ENCODE results near the gene NRXN3.

The NRXN3 gene

GRCh38 chr14:79199217-79199616 is 1029.0 kb downstream of the NRXN3 start:
- in situ Hi-C loops (cut with MboI; ENCODE audit: low pct_unique_long_range_greater_than_20kb, low sequenced_read_pairs, unreplicated experiment), result no loop called here
- TF ChIP-seq CTCF (IDR thresholded peaks at IDR 0.05; ENCODE audit: extremely low read depth, insufficient read depth, missing control alignments), result no peak
- DNase-seq (ENCODE audit: low spot score), result no peak

GRCh38 chr14:79201564-79202207 is 1031.5 kb downstream of the NRXN3 start:
- DNase-seq (ENCODE audit: low spot score), result no peak
- no peak for TF ChIP-seq CTCF (IDR thresholded peaks at IDR 0.05; ENCODE audit: extremely low read depth, insufficient read depth, missing control alignments)
- in situ Hi-C loops (cut with MboI; ENCODE audit: low pct_unique_long_range_greater_than_20kb, low sequenced_read_pairs, unreplicated experiment), result no loop called here

- DNase-seq (ENCODE audit: low spot score), result no peak
- in situ Hi-C loops (cut with MboI; ENCODE audit: low pct_unique_long_range_greater_than_20kb, low sequenced_read_pairs, unreplicated experiment), result no loop called here
- no peak for TF ChIP-seq CTCF (IDR thresholded peaks at IDR 0.05; ENCODE audit: extremely low read depth, insufficient read depth, missing control alignments)
Measured at GRCh38 chr14:79204591-79204990, 1034.4 kb downstream of the NRXN3 start.

- TF ChIP-seq CTCF (IDR thresholded peaks at IDR 0.05; ENCODE audit: extremely low read depth, insufficient read depth, missing control alignments), result no peak
- in situ Hi-C loops (cut with MboI; ENCODE audit: low pct_unique_long_range_greater_than_20kb, low sequenced_read_pairs, unreplicated experiment), result no loop called here
- DNase-seq (ENCODE audit: low spot score), result no peak
Measured at GRCh38 chr14:79209418-79209817, 1039.2 kb downstream of the NRXN3 start.

- DNase-seq (ENCODE audit: low spot score), result no peak
- in situ Hi-C loops (cut with MboI; ENCODE audit: low pct_unique_long_range_greater_than_20kb, low sequenced_read_pairs, unreplicated experiment), result no loop called here
- TF ChIP-seq CTCF (IDR thresholded peaks at IDR 0.05; ENCODE audit: extremely low read depth, insufficient read depth, missing control alignments), result no peak
Measured at GRCh38 chr14:79225815-79226214, 1055.6 kb downstream of the NRXN3 start.

- DNase-seq (ENCODE audit: low spot score), result no peak
- in situ Hi-C loops (cut with MboI; ENCODE audit: low pct_unique_long_range_greater_than_20kb, low sequenced_read_pairs, unreplicated experiment), result no loop called here
- no peak for TF ChIP-seq CTCF (IDR thresholded peaks at IDR 0.05; ENCODE audit: extremely low read depth, insufficient read depth, missing control alignments)
Measured at GRCh38 chr14:79229383-79229909, 1059.3 kb downstream of the NRXN3 start.
